NCI-H748 treated with DMSO at 0.1 percent for 48 hours (cell line): Measurements from ENCODE around the gene CGB5.

Source experiments
- DNase-seq: peaks from one replicate; lab custom pipeline; 2025; lab: John Stamatoyannopoulos, UW

The CGB5 gene

GRCh38 chr19:49086296-49086695 is 42.6 kb downstream of the CGB5 start:
- DNase-seq, result no peak

- no peak for DNase-seq
Observed at GRCh38 chr19:49091391-49092038, 47.9 kb downstream of the CGB5 start.

GRCh38 chr19:49092686-49093085 is 49.0 kb downstream of the CGB5 start:
- no peak for DNase-seq
